Fibroblast of skin of left quadriceps (primary cell): ENCODE measurements around the gene GMPR2.

Experiments
- DNase-seq, 2 experiments: peaks; one replicate each; pipeline ENCODE4 v3.0.0-alpha.2; 2013; ENCODE audit warnings: low read depth in 2 of 2

The GMPR2 gene

GRCh38 chr14:24286996-24287395, 54.3 kb downstream of the GMPR2 start:
- no peak for DNase-seq
